NCI-H128 (cell line): ENCODE data around the gene MAG.

Experiments
- DNase-seq: peaks from one replicate; lab custom pipeline; 2025; ENCODE audit not compliant: unreplicated experiment; lab: John Stamatoyannopoulos, UW

Gene MAG

DNA sequence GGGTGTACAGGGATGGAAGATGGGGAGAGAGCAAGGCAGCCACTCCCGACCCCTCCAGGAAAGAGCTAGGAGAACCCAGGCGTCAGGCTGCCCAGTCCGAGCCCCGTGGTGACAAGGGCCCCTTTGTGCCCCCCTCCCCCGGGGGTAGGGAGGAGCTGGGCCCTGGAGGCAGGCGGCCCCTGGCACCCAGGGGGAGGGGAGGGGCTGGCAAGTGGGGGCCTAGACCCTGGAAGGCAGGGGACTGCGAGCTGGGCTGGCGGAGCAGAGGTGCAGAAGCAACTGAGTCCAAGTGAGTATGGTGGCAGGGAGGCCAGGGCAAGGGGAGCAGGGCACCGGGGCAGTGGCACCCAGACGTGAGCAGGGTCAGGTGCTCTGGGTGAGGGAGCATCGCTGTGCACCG, at the start of gene MAG:
Gene MAG, plus strand, starts transcription at position 246 of the 400 bp plus-strand sequence. CDS start 3,248 bp downstream, outside the sequence.
- DNase-seq = no peak

- no peak for DNase-seq
These were observed 45.4 kb upstream of the MAG start for GRCh38 chr19:35246466-35247092.

GRCh38 chr19:35247526-35248309, 44.2 kb upstream of the MAG start:
- peak; percentile 83 for DNase-seq

GRCh38 chr19:35248310-35249145, 43.4 kb upstream of the MAG start, which contains the start of gene LSR:
Gene LSR (plus strand): TSS chr19:35249002. CDS start chr19:35249023, 21 bp downstream.
- peak; percentile 92 for DNase-seq

DNA sequence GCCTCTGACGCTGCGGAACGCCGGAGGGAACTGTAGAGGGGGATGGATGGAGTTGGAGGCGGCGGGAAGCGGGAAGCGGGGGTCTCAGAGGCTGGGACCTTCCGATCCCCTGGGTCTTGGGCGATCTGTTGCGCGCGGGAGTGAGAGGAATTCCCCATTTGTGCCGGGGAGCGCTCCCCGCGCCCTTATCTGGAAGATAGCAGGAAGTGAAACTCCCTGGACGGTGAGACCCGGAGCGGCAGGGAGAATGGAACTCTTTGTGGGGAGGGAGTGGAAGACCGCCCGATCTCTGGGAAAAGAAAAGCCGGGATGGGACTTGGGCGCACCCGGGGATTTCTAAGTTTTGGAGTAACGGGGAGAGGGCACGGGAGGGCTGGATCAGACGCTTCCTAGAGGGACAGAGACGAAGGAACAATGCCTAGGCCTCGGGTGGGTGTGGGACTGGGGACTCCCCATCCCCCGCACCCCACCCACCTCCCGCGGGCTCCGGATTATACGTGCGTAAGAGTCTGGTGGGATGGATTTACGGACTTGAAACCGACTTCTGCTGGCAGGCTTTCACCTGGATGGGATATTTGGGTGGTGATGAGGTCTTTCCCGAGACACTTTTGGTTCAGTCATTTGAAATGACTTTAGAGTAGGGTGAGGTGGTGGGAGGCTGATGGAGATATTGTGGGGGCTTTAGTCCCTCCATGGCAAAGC, 42.7 kb upstream of the MAG start:
- DNase-seq = no peak

DNA sequence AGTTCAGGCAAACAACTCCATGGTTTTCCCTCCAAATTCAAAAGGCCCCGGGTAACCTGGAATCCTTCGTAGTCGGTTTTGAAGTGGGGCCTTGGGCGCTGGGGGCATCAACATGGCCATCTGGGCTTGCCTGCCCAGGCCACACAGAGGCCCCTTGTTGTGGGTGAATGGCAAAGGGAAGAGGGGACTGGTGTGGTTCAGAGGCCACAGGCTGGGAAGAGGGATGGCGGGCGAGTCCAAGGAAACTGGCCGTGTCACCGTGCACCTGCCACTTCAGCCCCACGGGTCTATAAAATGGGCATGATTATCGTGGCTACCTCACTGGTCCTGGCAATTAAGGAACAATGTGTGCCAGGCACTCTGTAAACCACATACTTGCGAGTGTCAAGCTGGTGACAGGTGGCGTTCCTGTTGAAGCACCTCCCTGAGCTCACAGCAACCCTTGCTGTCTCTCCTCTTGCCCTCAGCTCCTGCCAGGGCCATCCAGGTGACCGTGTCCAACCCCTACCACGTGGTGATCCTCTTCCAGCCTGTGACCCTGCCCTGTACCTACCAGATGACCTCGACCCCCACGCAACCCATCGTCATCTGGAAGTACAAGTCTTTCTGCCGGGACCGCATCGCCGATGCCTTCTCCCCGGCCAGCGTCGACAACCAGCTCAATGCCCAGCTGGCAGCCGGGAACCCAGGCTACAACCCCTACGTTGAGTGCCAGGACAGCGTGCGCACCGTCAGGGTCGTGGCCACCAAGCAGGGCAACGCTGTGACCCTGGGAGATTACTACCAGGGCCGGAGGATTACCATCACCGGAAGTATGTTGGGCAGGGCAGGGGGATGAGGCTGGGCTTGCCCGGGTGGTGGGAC, 41.9 kb upstream of the MAG start:
- DNase-seq = no peak

DNA sequence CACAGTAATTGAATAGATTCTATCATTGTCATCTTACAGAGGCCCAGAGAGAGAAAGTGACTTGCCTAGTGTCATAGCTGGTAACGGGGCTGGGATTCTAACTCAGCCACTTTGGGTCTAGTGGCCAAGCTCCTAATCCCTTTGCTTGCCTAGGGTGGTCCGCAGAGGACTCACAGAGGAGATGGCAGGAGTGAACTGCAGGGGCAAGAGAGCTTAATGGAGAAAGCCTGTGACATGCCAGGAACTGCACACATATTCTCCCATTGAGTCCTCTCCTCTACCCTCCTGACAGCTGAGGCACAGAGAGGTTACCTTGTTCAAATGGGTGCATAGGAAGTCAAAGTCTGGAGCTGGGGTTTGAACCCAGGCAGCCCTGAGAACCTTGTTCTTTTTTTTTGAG, 40.5 kb upstream of the MAG start:
- DNase-seq = no peak

- no peak for DNase-seq
These were observed 38.4 kb upstream of the MAG start for GRCh38 chr19:35253316-35254286.

DNA sequence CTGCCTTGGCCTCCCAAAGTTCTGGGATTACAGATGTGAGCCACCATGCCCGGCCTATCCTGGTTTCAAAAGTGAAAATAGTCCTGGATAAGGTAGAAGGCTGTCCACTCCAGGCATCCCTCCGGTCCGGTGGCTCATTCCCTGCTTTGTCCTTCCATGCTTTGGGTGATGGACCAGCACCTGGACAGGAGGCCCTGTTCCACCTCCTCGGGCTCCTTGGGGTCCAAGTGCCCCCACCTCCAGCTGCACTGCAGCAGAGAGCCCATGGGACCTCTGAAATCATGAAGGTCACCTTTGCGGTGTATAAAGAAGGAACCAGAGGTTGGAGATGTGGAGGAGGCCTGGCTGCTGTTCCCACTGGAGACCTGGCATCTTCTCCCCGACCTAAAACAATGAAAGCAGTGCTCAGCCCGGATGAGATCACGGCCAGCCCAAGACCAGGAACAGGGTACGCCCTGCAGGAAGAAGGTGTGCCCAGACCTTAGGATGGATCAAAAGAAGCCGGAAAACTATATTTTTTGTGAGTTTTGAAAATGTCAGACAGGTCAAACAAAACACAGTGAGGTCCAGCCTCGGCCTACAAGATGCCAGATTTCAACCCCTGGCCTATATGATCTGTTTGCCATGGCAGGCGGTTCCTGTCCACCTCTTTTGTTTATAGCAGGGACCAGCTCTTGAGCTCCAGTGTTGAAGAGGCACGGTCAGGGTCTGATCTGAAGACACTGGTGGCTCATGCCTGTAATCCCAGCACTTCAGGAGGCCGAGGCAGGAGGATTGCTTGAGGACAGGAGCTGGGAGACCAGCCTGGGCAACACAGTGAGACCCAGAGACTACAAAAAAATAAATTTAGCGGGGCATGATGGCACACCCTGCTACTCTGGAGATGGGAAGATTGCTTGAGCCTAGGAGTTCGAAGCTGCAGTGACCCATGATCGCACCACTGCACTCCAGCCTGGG, 37.3 kb upstream of the MAG start:
- no peak for DNase-seq

- no peak for DNase-seq
These were observed 35.4 kb upstream of the MAG start for GRCh38 chr19:35256566-35256965.

DNA sequence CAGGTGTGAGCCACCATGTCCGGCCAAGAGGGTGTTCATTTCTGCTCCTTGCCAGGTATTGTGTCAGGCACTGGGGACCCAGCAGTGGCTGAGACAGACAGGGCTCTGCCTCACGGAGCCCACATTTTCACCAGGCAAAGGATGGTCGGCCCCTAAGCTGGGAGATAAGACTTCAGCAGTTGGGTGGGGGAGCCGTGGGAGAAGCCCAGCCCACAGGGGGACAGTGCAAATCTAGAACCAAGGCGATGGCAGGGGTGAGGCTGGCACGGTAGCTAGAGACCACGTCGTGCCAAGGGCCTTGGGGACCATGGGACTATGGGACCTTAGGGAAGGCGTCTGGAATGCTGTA, 34.9 kb upstream of the MAG start:
- no peak for DNase-seq

DNA sequence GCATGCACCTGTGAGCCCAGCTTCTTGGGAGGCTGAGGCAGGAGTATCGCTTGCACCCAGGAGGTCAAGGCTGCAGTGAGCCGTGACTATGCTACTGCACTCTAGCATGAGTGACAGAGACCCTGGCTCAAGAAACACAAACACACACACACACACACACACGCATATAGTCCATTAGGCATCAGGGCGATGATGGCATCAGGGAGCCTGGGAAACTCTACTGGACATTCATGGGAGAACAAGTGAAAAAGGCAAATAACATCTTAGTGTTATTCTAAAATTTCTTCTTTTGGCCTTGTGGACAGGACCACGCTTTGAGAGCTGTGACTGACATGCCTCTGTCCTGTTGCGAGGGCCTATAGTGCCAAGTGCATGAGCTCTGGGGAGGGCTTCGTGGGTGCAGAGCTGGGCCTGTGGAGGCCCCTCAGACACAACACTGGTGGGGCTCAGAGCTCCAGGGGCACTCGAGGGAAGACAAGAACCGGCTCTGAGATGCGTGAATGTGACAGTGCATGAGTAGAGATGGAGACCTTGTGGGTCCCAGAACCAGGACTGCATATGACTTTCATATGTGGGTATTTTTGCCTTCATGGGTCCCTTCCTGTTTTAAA, 31.2 kb upstream of the MAG start:
- no peak for DNase-seq

DNA sequence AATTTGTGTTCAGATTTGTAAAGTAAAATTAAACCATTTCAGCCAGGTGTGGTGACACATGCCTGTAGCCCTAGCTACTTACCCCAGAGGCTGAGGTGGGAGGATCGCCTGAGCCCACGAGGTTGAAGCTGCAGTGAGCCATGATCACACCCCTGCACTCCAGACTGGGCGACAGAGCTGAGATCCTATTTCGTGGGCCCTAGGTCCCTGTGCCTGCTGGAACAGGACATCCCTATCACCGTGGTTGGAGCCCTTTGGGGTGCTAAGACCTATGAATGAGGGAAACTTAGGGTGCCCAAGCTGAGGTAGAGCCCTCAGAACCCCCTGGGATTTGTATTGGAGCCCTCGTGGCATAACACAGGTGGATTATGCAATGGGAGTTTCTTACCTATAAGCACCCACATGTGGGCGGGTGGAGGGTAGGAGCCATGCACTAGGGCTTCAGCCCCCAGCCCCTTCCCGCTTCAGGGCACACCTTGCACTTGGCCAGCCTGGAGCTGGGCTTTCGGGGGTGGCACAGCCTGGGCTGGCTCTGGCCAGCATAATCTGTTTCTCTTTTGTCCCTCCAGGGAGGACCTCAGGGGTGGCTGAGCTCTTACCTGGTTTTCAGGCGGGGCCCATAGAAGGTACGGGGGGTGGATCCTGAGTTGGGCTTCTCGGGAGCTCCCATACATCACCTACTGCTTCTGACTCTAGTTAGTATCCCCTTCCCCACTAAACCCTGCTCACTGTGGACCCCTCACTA, 30.4 kb upstream of the MAG start:
- DNase-seq = no peak

DNA sequence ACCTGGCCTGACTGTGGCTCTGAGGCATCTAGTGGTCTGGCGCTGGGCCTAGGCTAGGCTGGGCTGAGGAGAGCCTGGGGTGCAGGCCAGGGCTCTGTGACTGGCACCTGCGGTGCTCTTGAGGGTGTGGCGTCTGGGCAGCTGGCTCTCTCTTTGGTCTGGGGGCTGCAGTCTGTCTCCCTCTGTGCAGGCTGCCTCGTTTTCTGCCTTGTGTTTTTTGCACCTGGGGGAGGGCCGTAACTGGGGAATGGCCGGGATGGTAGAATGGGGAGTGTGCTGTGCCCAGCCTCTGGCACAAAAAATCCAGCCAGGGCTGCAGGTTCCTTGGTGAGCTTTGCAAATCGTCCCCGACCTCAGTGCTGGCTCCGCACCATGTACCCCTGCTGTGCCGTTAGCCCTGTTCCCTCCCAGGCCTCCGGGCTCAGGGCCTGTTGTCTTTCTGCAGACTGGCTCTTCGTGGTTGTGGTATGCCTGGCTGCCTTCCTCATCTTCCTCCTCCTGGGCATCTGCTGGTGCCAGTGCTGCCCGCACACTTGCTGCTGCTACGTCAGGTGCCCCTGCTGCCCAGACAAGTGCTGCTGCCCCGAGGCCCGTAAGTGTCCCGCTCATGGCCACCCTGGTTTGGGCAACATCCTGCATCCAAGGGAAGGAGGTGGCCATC, 29.7 kb upstream of the MAG start:
- DNase-seq = no peak

GRCh38 chr19:35264268-35265125, 27.5 kb upstream of the MAG start:
- no peak for DNase-seq
